Measurements from ENCODE around the gene VSIG10. TPM values are rescaled to one million over a fixed set of nuclear protein-coding genes. Genes with fewer than 3 reads are reported as not detected.

The VSIG10 gene
- total RNA-seq, 1 experiment from 2014 or later: 32.6 TPM

GRCh38 chr12:118044577-118044976, 59.2 kb downstream of the VSIG10 start:
- Mint-ChIP-seq H3K36me3 (ENCODE audit: insufficient read depth, unreplicated experiment) (peaks cover 67% of the 10 kb centered on the region), H3K4me1 (ENCODE audit: low read depth, unreplicated experiment) (no peaks in the 10 kb centered on the region), H3K4me3 (ENCODE audit: unreplicated experiment) (no peak overlapping the region), H3K27me3 (ENCODE audit: insufficient read depth, unreplicated experiment) (no peaks in the 10 kb centered on the region), H3K27ac (ENCODE audit: unreplicated experiment) (no peak overlapping the region), H3K9me3 (ENCODE audit: unreplicated experiment) (no peaks in the 10 kb centered on the region)
- no TSS peak for BruUV-seq (replicated peaks)
- Histone ChIP-seq H3K4me1 (no peaks in the 10 kb centered on the region), H3K36me3 (ENCODE audit: control insufficient read depth, insufficient read depth, low read length) (no peaks in the 10 kb centered on the region), H3K9me3 (no peaks in the 10 kb centered on the region), H3K27me3 (replicated peaks; ENCODE audit: control insufficient read depth, insufficient read depth, low read length) (no peaks in the 10 kb centered on the region), H3K4me3 (ENCODE audit: low read depth, low read length) (no peak overlapping the region)
- CTCF ChIA-PET: no interaction called here
- TF ChIP-seq CTCF (IDR thresholded peaks at IDR 0.05; ENCODE audit: insufficient read depth in 1 of 2, low read depth in 1 of 2, low read length in 1 of 2, severe bottlenecking in 1 of 2, unreplicated experiment in 1 of 2): no peak
- intact Hi-C loops (cut with micrococcal nuclease; ENCODE audit: unreplicated experiment): no loop called here
- DNase-seq: no peak
- POLR2A ChIA-PET: no interaction called here

DNA sequence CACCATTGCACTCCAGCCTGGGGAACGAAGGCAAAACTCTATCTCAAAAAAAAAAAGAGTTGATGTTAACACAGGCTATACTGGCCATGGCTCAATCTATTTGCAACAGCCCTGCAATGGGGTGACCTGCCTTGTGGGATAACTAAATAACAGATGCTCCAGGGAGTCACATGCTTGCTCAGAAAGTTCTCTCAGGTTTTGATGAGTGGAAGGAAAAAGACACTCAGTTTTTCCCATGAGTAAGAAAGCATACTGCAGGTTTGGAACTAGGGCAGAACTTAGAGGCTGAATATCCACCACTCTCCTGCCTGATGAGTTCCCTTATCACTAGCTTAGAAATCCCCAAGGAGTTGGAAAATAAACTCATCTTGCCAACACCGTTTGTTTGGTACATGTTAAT, 59.7 kb downstream of the VSIG10 start:
- no TSS peak for BruUV-seq (replicated peaks)
- Mint-ChIP-seq H3K27ac (ENCODE audit: unreplicated experiment) (no peak overlapping the region), H3K36me3 (ENCODE audit: insufficient read depth, unreplicated experiment) (peaks cover 64% of the 10 kb centered on the region)

GRCh38 chr12:118042091-118042490, 61.7 kb downstream of the VSIG10 start:
- Histone ChIP-seq H3K36me3 (ENCODE audit: control insufficient read depth, insufficient read depth, low read length) (no peaks in the 10 kb centered on the region), H3K9me3 (no peaks in the 10 kb centered on the region), H3K4me1 (no peaks in the 10 kb centered on the region), H3K4me3 (ENCODE audit: low read depth, low read length) (no peak overlapping the region), H3K27me3 (replicated peaks; ENCODE audit: control insufficient read depth, insufficient read depth, low read length) (no peaks in the 10 kb centered on the region)
- no peak for DNase-seq
- Mint-ChIP-seq H3K27ac (ENCODE audit: unreplicated experiment) (no peak overlapping the region), H3K4me1 (ENCODE audit: low read depth, unreplicated experiment) (no peaks in the 10 kb centered on the region), H3K9me3 (ENCODE audit: unreplicated experiment) (no peaks in the 10 kb centered on the region), H3K27me3 (ENCODE audit: insufficient read depth, unreplicated experiment) (no peaks in the 10 kb centered on the region), H3K4me3 (ENCODE audit: unreplicated experiment) (no peak overlapping the region), H3K36me3 (ENCODE audit: insufficient read depth, unreplicated experiment) (peaks cover 62% of the 10 kb centered on the region)
- TF ChIP-seq CTCF (IDR thresholded peaks at IDR 0.05; ENCODE audit: insufficient read depth in 1 of 2, low read depth in 1 of 2, low read length in 1 of 2, severe bottlenecking in 1 of 2, unreplicated experiment in 1 of 2): no peak
- ChIA-PET CTCF (no interaction called here), POLR2A (no interaction called here)
- no TSS peak for BruUV-seq (replicated peaks)
- intact Hi-C loops (cut with micrococcal nuclease; ENCODE audit: unreplicated experiment): no loop called here

More for the DNA sequence above, 59.7 kb downstream of the VSIG10 start:
- ChIA-PET POLR2A (no interaction called here), CTCF (no interaction called here)
- H3K4me1 ChIP-seq: no peaks in the 10 kb centered on the region
- intact Hi-C loops (cut with micrococcal nuclease; ENCODE audit: unreplicated experiment): no loop called here
- no peaks in the 10 kb centered on the region for H3K4me1 Mint-ChIP-seq (ENCODE audit: low read depth, unreplicated experiment)
- no peak overlapping the region for H3K4me3 Mint-ChIP-seq (ENCODE audit: unreplicated experiment)
- H3K9me3 Mint-ChIP-seq (ENCODE audit: unreplicated experiment): no peaks in the 10 kb centered on the region
- H3K9me3 ChIP-seq: no peaks in the 10 kb centered on the region
- DNase-seq: no peak
- H3K27me3 ChIP-seq (replicated peaks; ENCODE audit: control insufficient read depth, insufficient read depth, low read length): no peaks in the 10 kb centered on the region
- H3K4me3 ChIP-seq (ENCODE audit: low read depth, low read length): no peak overlapping the region
- TF ChIP-seq CTCF (IDR thresholded peaks at IDR 0.05; ENCODE audit: insufficient read depth in 1 of 2, low read depth in 1 of 2, low read length in 1 of 2, severe bottlenecking in 1 of 2, unreplicated experiment in 1 of 2): no peak
- H3K27me3 Mint-ChIP-seq (ENCODE audit: insufficient read depth, unreplicated experiment): no peaks in the 10 kb centered on the region
- no peaks in the 10 kb centered on the region for H3K36me3 ChIP-seq (ENCODE audit: control insufficient read depth, insufficient read depth, low read length)

All from Caco-2 (cell line).